K562 (cell line): ENCODE data around the gene RAB25.

ENCODE experiments used
- BRD4 ChIP-seq: fragments of 200-600 bp; sonication (generic); IDR thresholded peaks from 2 replicates; pipeline ENCODE4 v1.6.1; 2017; ENCODE audit warnings: inconsistent platforms
- CREB3 ChIP-seq: fragments of 450-650 bp; conservative IDR thresholded peaks from 2 replicates; pipeline ENCODE4 v1.6.1; 2016; ENCODE audit warnings: missing genetic modification characterization, low read depth, mild to moderate bottlenecking, missing compliant biosample characterization, moderate library complexity
- CTCF ChIP-seq, 3 experiments: IDR thresholded peaks in 2 of 3; conservative IDR thresholded peaks in 1 of 3; 2 replicates each; pipeline ENCODE4 v1.5.1; 2011 to 2012; ENCODE audit warnings: low read length in 3 of 3, mild to moderate bottlenecking in 3 of 3, control low read depth in 2 of 3, improper control_type of control experiment in 1 of 3, inconsistent platforms in 1 of 3, low read depth in 1 of 3, mixed read lengths in 1 of 3, moderate library complexity in 1 of 3; ENCODE audit not compliant: insufficient read depth in 2 of 3
- GATA2 ChIP-seq: sonication (generic); formaldehyde crosslinking; IDR thresholded peaks from 2 replicates; pipeline ENCODE4 v1.4.0; 2020; ENCODE audit warnings: mild to moderate bottlenecking, missing genetic modification reagents
- MTA2 ChIP-seq: fragments of 450-650 bp; IDR thresholded peaks from 2 replicates; pipeline ENCODE4 v1.6.1; 2016; ENCODE audit warnings: low read depth
- NCOA4 ChIP-seq: fragments of 450-650 bp; IDR thresholded peaks from 2 replicates; pipeline ENCODE4 v1.6.1; 2018; ENCODE audit warnings: mild to moderate bottlenecking; ENCODE audit not compliant: partially characterized antibody
- NR1H2 ChIP-seq: sonication (generic); formaldehyde crosslinking; IDR thresholded peaks from 2 replicates; pipeline ENCODE4 v1.4.0; 2020; ENCODE audit warnings: mild to moderate bottlenecking, missing genetic modification reagents
- POLR2H ChIP-seq: IDR thresholded peaks from 2 replicates; pipeline ENCODE4 v1.6.1; 2016; ENCODE audit warnings: missing genetic modification characterization, low read depth, mild to moderate bottlenecking, control low read depth, missing compliant biosample characterization, moderate library complexity
- RAD21 ChIP-seq, 2 experiments: fragments of 250-450 bp in 1 of 2; fragments of 450-650 bp in 1 of 2; sonication (Bioruptor Pico) in 1 of 2; formaldehyde crosslinking in 1 of 2; IDR thresholded peaks in 1 of 2; conservative IDR thresholded peaks in 1 of 2; 2 replicates each; pipeline versions ENCODE4 v1.4.0 to v1.8.0; 2020 to 2022; ENCODE audit warnings: mild to moderate bottlenecking in 2 of 2, moderate library complexity in 1 of 2
- RBM22 ChIP-seq: fragments of 200-400 bp; formaldehyde crosslinking; IDR thresholded peaks from 2 replicates; pipeline ENCODE4 v1.6.1; 2018; ENCODE audit warnings: low read length, low read depth; ENCODE audit not compliant: poor library complexity, severe bottlenecking
- REST ChIP-seq, 2 experiments: fragments of 450-650 bp; formaldehyde crosslinking in 1 of 2; IDR thresholded peaks; 2 replicates each; pipeline versions ENCODE4 v1.4.0 to v1.6.1; 2014 to 2020; ENCODE audit warnings: mild to moderate bottlenecking in 2 of 2, borderline replicate concordance in 1 of 2, low read depth in 1 of 2
- ZBED1 ChIP-seq: IDR thresholded peaks from 2 replicates; pipeline ENCODE4 v1.6.1; 2014
- ZNF232 ChIP-seq: sonication (generic); formaldehyde crosslinking; IDR thresholded peaks from 2 replicates; pipeline ENCODE4 v1.8.0; 2022; ENCODE audit warnings: mild to moderate bottlenecking, missing genetic modification reagents

GRCh38 chr1:156060937-156061636 is at the start of gene RAB25:
- no peak for TF ChIP-seq REST (IDR thresholded peaks at IDR 0.05; ENCODE audit: borderline replicate concordance)
- TF ChIP-seq REST (CRISPR knock-in tag; IDR thresholded peaks at IDR 0.05; ENCODE audit: low read depth), result no peak
- no peak for TF ChIP-seq CREB3 (tag)
- no peak for TF ChIP-seq NCOA4
- no peak for TF ChIP-seq GATA2
- no peak for TF ChIP-seq CTCF (IDR thresholded peaks at IDR 0.05 in 2 of 3, conservative IDR thresholded peaks at IDR 0.05 in 1 of 3; ENCODE audit: insufficient read depth in 2 of 3, low read depth in 1 of 3, low read length in 3 of 3)
- TF ChIP-seq POLR2H, result no peak
- TF ChIP-seq RAD21 (CRISPR knock-in tag; conservative IDR thresholded peaks at IDR 0.05 in 1 of 2, IDR thresholded peaks at IDR 0.05 in 1 of 2), result no peak
- TF ChIP-seq MTA2, result no peak
- no peak for TF ChIP-seq NR1H2 (CRISPR knock-in tag)
- no peak for TF ChIP-seq BRD4
- TF ChIP-seq ZBED1, result no peak
- TF ChIP-seq RBM22, result no peak
- TF ChIP-seq ZNF232 (CRISPR knock-in tag), result no peak
